GM18505 (cell line): ENCODE data around the gene CCDC169.
"Not testable (repeated sequence)": the region's sequence is repeated elsewhere in the genome, so short reads cannot be mapped to it uniquely, and the experiment has no call there.

Source experiments
- ATAC-seq: cut with Tn5 transposase; IDR thresholded peaks from one replicate; pipeline ENCODE4 v1.9.1; 2021; ENCODE audit not compliant: unreplicated experiment
- POLR2A ChIP-seq: IDR thresholded peaks from 4 replicates; pipeline ENCODE4 v1.6.1; 2011; ENCODE audit warnings: borderline replicate concordance; ENCODE audit not compliant: insufficient read depth, insufficient read length; ENCODE audit errors: extremely low read depth

The CCDC169 gene

GRCh38 chr13:36297366-36298338 is at the start of gene CCDC169:
Gene CCDC169, minus strand, starts transcription at chr13:36297814. Its CDS starts 95 bp downstream, at chr13:36297719.
- ATAC-seq, result peak; percentile 57
- no peak for TF ChIP-seq POLR2A

GRCh38 chr13:36346222-36347083 is 48.8 kb upstream of the CCDC169 start, which contains the start of gene SPART:
Gene SPART, minus strand, starts transcription at chr13:36346394. Its CDS starts 10,564 bp downstream, at chr13:36335830.
- TF ChIP-seq POLR2A, result no peak
- ATAC-seq, result peak; percentile 94

- peak; percentile 0 for TF ChIP-seq POLR2A
- ATAC-seq, result peak; percentile 20
Measured at GRCh38 chr13:36345438-36346221, 48.0 kb upstream of the CCDC169 start.

- no peak for TF ChIP-seq POLR2A
- no peak for ATAC-seq
Measured at GRCh38 chr13:36344886-36345437, 47.3 kb upstream of the CCDC169 start.

- TF ChIP-seq POLR2A, result no peak
- no peak for ATAC-seq
Measured at GRCh38 chr13:36344173-36344572, 46.6 kb upstream of the CCDC169 start.

- ATAC-seq, result no peak
- no peak for TF ChIP-seq POLR2A
Measured at GRCh38 chr13:36343766-36344165, 46.2 kb upstream of the CCDC169 start.

- TF ChIP-seq POLR2A, result no peak
- ATAC-seq, result no peak
Measured at GRCh38 chr13:36342715-36343114, 45.1 kb upstream of the CCDC169 start.

- ATAC-seq, result no peak
- no peak for TF ChIP-seq POLR2A
Measured at GRCh38 chr13:36341718-36342117, 44.1 kb upstream of the CCDC169 start.

- TF ChIP-seq POLR2A, result no peak
Measured at GRCh38 chr13:36339600-36340155, 42.1 kb upstream of the CCDC169 start.

GRCh38 chr13:36337938-36338641 is 40.5 kb upstream of the CCDC169 start:
- TF ChIP-seq POLR2A, result no peak
- ATAC-seq, result no peak

More at GRCh38 chr13:36339600-36340155, 42.1 kb upstream of the CCDC169 start:
- ATAC-seq, result no peak

GRCh38 chr13:36332986-36333385 is 35.4 kb upstream of the CCDC169 start:
- TF ChIP-seq POLR2A, result no peak
- no peak for ATAC-seq

GRCh38 chr13:36332255-36332654 is 34.6 kb upstream of the CCDC169 start:
- ATAC-seq, result not testable (repeated sequence)
